Inflammatory macrophage (primary cell): ENCODE measurements around the gene DAZAP2.
"Not testable (repeated sequence)": the region's sequence is repeated elsewhere in the genome, so short reads cannot be mapped to it uniquely, and the experiment has no call there.

Experiments
- DNase-seq, 2 donors: peaks; one replicate each; pipeline ENCODE4 v3.0.0-alpha.2; 2020 to 2022

Gene DAZAP2

DNA sequence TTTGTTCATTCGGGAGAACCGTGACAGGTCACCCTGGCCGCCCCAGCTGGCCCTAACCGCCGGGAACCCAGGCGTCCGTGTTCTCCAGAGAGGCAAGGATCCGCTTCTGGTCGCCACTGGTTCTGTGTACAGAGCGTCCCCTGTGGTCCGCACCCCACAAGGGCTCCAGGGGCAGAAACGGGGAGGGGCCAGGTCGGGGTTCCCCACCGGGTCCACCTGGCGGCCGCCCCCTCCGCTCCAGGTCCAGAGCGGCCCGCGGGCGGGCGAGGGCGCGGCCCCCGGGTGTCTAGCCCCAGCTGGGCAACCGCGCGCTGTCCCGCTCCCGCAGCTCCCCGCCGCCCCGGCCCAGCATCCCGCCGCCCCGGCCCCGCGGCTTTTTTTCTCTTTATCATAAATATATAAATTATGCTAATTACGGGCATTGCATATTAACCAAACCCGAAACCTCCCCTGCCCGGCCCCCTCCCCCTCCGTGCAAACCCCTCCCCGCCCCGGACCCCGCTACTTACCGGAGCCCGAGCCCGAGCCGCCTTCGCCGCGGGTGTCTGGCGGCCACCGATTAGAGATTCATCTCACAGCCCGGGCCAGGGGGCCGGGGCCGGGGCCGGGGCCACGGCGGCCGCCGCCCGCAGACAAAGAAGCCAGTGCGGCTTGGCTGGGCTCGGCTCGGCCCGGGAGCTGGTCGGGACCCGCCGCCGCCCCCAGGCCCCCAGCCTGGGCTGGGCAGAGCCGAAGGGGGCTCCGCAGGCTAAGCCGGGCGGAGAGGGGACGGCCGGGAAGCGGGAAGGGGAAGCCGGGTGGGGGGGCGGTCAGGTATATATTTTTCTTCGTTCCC is 21.3 kb upstream of the DAZAP2 start:
- no peak for DNase-seq

- DNase-seq = peak; percentile 65 to 66
Measured at GRCh38 chr12:51217968-51218606, 20.5 kb upstream of the DAZAP2 start, which contains the start of gene POU6F1. TSS of gene POU6F1 (minus strand) at chr12:51218062. CDS start at chr12:51206836, 11,226 bp downstream.

DNA sequence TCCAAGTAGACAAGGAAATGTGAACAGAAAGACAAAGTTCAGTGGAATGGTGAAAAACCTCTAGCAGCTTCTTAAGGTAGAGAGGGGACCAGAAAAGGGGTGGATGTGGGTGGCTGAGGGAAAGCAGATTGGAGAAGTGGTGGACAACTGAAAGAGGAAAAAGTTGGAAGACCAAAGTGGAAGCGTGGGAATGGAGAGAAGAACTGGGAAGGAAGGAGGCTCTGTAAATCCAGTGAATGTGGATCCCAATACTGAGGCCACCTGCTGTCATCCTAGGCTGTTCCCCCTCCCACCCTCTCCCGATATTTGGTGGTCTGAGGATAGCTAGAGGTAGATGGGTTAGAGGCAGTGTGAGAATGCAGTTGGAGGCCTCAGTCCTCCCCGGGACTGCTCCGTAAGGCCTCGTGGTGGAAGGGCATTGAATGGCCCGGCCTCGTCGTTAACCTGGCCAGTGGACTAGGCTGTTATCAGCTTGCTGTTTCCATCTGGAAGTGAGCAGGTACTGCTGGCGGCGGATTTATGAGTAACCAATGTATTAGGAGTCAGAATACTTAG is 19.9 kb upstream of the DAZAP2 start:
- no peak for DNase-seq

GRCh38 chr12:51219322-51219721 is 19.3 kb upstream of the DAZAP2 start:
- DNase-seq = no peak

DNA sequence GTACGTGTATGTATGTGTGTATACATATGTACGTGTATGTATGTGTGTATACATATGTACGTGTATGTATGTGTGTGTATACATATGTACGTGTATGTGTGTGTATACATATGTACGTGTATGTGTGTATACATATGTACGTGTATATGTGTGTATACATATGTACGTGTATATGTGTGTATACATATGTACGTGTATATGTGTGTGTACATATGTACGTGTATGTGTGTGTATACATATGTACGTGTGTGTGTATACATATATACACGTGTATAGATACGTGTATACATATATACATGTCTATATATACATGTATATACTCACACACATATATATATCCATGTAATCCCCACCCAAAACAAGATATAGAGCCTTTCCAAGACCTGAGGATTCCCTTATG is 18.8 kb upstream of the DAZAP2 start:
- not testable (repeated sequence) for DNase-seq

- no peak for DNase-seq
Measured at GRCh38 chr12:51222461-51222860, 16.2 kb upstream of the DAZAP2 start.

DNA sequence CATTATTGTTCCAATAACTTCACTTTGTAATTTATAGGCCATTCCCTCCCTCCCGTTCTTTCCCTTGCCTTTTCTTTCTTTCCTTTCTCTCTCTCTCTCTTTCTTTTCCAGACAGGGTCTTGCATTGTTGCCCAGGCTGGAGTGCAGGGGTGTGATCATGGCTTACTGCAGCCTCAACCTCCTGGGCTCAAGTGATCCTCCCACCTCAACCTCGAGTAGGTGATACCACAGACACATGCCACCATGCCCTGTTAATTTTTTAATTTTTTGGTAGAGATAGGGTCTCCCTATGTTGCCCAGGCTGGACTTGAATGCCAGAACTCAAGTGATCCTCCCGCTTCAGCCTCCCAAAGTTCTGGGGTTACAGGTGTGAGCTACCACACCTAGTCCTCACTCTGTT is 14.0 kb upstream of the DAZAP2 start:
- DNase-seq = no peak

GRCh38 chr12:51225234-51225633 is 13.4 kb upstream of the DAZAP2 start:
- DNase-seq = no peak

GRCh38 chr12:51225771-51226170 is 12.9 kb upstream of the DAZAP2 start:
- DNase-seq = no peak

DNA sequence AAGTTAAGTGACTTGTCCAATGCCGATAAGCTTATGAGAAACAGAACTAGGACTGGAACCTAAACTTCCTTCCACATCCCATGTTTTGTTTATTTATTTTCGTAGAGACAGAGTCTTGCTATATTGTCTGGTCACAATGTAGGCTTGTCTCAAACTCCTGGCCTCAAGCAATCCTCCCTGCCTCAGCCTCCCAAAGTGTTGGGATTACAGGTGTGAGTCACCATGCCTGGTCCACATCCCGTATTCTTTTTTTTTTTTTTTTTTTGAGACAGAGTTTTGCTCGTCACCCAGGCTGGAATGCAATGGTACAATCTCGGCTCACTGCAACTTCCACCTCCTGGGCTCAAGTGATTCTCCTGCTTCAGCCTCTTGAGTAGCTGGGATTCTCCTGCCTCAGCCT is 11.5 kb upstream of the DAZAP2 start:
- DNase-seq = not testable (repeated sequence)

- DNase-seq = no peak
Measured at GRCh38 chr12:51227962-51228361, 10.7 kb upstream of the DAZAP2 start.

GRCh38 chr12:51229116-51229809 is 9.4 kb upstream of the DAZAP2 start:
- DNase-seq = no peak

DNA sequence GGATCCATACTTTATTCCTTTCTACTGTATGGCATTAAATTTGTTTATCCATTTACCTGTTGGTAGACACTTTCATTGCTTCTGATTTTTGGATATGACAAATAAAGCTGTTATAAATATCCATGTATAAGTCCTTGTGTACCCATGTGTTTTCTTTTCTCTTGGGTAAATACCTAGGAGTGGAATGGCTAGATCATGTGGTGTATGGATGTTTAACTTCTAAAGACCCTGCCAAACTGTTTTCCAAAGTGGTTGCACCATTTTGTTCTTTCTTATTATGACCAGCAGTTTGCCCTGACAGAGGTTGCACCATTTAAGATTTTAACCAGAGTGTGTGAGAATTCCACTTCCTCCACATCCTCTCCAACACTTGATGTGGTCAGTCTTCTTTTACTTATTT is 6.0 kb upstream of the DAZAP2 start:
- DNase-seq = no peak

DNA sequence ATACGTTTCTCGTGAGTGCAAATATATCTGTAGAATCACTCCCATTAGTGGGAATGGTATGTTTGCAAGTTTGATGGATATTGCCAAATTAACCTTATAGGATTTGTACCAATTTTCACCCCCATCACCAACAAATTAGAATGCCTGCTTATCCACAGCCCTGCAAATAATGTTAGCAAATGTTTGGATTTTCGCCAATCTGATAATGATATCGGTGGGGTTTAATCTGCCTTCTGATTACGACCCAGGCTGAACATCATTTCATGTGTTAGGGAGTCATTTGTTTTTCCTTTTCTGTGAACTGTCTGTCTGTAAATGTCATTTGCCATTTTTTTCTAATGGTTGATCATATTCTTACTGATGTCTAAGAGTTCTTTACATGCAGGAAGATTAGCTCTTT is 4.1 kb upstream of the DAZAP2 start:
- DNase-seq = no peak

GRCh38 chr12:51238037-51238509 is 553 bp upstream of the DAZAP2 start:
- DNase-seq = peak in 1 of 2 donors; percentile 4

DNA sequence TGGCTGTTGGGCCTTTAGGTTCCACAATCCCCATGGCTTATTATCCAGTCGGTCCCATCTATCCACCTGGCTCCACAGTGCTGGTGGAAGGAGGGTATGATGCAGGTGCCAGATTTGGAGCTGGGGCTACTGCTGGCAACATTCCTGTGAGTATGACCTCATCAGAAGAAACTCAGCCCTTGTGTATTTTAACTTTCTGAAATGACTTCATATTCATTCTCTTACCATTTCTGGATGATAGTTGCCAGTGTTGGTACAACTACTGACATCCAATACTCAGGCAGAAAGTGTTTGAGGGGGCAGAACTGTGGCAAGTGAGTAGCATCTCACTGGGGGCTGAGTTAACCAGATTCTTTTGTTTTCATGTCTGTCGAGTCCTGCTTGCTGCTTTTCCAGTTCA is 2.3 kb downstream of the DAZAP2 start:
- DNase-seq = no peak

DNA sequence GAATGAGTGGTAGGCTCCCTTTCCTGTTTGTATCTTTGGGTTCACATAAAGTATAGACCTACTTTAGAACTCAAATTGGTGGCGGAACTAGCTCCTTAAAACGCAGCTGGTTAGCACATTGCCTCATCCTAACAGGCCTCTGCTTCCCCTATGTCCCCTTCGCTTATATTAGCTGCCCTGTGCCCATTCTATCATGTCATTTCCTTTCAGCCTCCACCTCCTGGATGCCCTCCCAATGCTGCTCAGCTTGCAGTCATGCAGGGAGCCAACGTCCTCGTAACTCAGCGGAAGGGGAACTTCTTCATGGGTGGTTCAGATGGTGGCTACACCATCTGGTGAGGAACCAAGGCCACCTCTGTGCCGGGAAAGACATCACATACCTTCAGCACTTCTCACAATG is 3.5 kb downstream of the DAZAP2 start:
- DNase-seq = peak; percentile 85 to 92

DNA sequence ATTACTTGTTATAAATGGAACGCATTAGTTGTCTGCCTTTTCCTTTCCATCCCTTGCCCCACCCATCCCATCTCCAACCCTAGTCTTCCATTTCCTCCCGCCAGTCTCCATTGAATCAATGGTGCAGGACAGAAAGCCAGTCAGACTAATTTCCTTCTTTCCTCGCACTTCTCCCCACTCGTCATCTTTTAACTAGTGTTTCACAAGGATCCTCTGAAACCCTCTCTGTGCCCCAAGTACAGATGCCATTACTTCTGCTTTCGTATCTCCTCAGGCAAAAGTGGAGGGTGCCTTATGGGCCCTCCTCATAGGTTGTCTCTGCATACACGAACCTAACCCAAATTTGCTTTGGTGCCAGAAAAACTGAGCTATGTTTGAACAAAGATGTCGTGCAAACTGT is 4.2 kb downstream of the DAZAP2 start:
- peak; percentile 63 to 78 for DNase-seq

DNA sequence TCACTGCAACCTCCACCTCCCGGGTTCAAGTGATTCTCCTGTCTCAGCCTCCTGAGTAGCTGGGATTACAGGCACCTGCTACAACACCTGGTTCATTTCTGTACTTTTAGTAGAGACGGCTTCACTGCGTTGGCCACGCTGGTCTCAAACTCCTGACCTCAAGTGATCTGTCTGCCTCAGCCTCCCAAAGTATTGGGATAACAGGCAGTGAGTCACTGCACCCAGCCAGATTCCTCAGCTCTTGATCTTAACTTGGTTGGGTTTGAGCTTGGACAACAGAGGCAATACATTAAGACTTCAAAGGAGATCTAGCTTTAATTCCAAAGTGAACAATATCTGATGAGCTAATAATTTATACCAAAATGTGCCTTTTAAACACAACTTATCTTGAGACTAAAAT is 5.6 kb downstream of the DAZAP2 start:
- no peak for DNase-seq

DNA sequence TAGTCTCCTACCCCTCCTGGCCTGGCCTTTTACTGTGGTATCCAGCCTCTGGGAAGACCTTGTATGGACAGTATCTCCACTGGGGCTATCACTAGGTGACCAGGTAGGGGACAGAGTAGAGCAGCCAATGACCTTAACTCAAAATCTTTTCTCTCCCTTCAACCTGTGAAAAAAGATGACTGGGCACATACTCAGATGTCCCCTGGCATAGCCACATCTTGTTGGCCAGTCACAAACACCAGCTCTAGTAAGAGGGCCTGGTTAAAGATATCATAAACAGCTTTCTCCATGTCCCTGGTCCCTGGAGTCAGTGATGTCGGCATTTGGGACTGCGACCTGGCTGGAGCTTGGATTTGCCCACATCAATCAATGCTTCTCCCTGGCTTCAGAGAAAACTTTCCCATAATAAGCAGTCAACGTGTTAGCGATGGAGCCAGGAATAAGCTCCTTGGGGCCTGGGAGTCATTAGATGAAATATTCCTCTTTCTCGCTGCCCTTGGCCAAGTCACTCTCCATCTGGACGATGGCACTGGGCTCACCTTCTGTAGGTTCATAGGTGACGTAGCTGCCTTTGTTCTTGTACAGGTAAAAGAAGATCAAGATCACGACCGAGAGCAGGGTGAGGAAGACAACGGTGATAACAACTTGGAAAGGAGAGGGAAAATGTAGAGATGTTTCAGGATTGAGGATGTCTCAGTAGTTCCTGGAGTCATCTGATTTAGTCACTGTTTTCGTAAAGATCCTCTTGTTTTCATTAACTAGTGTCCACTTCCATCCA is 7.0 kb downstream of the DAZAP2 start:
- no peak for DNase-seq

DNA sequence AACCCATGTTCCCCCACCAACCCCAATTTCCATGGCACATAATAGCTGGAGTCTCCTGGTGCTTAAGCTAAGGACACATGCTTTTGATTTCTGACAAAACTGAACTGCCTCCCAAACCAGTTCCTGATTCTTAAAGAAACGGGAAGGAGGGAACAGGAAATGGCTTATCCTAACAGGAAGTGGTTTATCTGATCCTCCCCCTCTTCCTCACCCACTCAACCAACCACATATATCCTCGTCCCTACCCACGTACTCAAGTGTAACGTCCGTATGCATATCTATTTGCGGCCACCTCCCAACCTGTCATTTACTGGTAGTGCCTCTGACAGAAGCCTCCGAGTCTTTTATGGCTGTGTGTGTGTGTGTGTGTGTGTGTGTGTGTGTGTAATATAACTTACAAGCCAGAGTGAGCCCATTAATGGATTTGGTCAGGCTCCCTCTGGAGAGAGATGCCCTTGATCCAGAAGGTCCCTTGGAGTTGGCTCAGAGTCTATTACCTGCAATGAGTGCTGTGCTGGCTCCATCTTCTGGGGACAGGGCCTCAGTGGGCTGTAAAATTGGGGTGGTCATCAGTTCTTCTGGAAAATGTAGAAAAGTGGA is 7.7 kb downstream of the DAZAP2 start:
- DNase-seq = peak; percentile 93 to 95
